DND-41 (cell line): ENCODE measurements around the gene PRRT1B.

Source experiments
- ATAC-seq: fragments of 200-7000 bp; cut with Tn5 transposase; 3 replicates; pipeline ENCODE4 v1.9.1; 2021; ENCODE audit warnings: low read depth; ENCODE audit not compliant: insufficient read depth
- DNase-seq: peaks from one replicate; pipeline ENCODE4 v3.0.0-alpha.2; 2020
- H2AFZ ChIP-seq: 2 replicates; pipeline ENCODE4 v1.6.0; 2012; ENCODE audit warnings: low read depth, low read length
- H3K27ac ChIP-seq: 2 replicates; pipeline ENCODE4 v1.5.1; 2012; ENCODE audit warnings: low read length, inconsistent platforms
- H3K27me3 ChIP-seq: fragments of 200-600 bp; sonication (generic); 2 replicates; pipeline ENCODE4 v1.6.0; 2012; ENCODE audit warnings: low read length, mild to moderate bottlenecking, inconsistent platforms; ENCODE audit not compliant: insufficient read depth, poor library complexity
- H3K36me3 ChIP-seq: 2 replicates; pipeline ENCODE4 v1.5.1; 2012; ENCODE audit warnings: low read length, inconsistent platforms; ENCODE audit not compliant: insufficient read depth
- H3K4me1 ChIP-seq: 2 replicates; pipeline ENCODE4 v1.5.1; 2012; ENCODE audit warnings: mild to moderate bottlenecking, low read length; ENCODE audit not compliant: insufficient read depth
- H3K4me2 ChIP-seq: 2 replicates; pipeline ENCODE4 v1.6.0; 2012; ENCODE audit warnings: mild to moderate bottlenecking, moderate library complexity, low read length, inconsistent platforms; ENCODE audit not compliant: insufficient read depth
- H3K4me3 ChIP-seq, 2 experiments: fragments of 200-600 bp in 1 of 2; shearing (Covaris generic) in 1 of 2; 2 replicates each; pipeline ENCODE4 v1.5.1; 2012 to 2016; ENCODE audit warnings: inconsistent platforms in 2 of 2, low read length in 2 of 2, mild to moderate bottlenecking in 2 of 2, low read depth in 1 of 2, moderate library complexity in 1 of 2
- H3K79me2 ChIP-seq: 2 replicates; pipeline ENCODE4 v1.6.0; 2012; ENCODE audit warnings: low read length, inconsistent platforms; ENCODE audit not compliant: insufficient read depth
- H3K9ac ChIP-seq: 2 replicates; pipeline ENCODE4 v1.6.0; 2012; ENCODE audit warnings: low read depth, mild to moderate bottlenecking, inconsistent platforms, low read length, moderate library complexity
- H3K9me3 ChIP-seq: 2 replicates; pipeline ENCODE4 v1.5.1; 2012; ENCODE audit warnings: low read length, moderate library complexity, mild to moderate bottlenecking, inconsistent platforms; ENCODE audit not compliant: insufficient read depth, severe bottlenecking
- H4K20me1 ChIP-seq: 2 replicates; pipeline ENCODE4 v1.6.0; 2012; ENCODE audit warnings: low read length; ENCODE audit not compliant: insufficient read depth
- CTCF ChIP-seq: IDR thresholded peaks from 2 replicates; pipeline ENCODE4 v1.5.1; 2012; ENCODE audit warnings: borderline replicate concordance, low read length, moderate library complexity, mild to moderate bottlenecking; ENCODE audit not compliant: poor library complexity, severe bottlenecking; ENCODE audit errors: extremely low read depth
- EZH2 ChIP-seq: IDR thresholded peaks from 3 replicates; pipeline ENCODE4 v1.6.1; 2012; ENCODE audit warnings: borderline replicate concordance, low read depth, mild to moderate bottlenecking, moderate library complexity, low read length, inconsistent platforms; ENCODE audit not compliant: severe bottlenecking

The PRRT1B gene

GRCh38 chr9:131565369-131565768 lies 20.0 kb downstream of the PRRT1B start:
- H2AFZ ChIP-seq = no peak overlapping the region
- H3K79me2 ChIP-seq = no peaks in the 10 kb centered on the region
- H3K27ac ChIP-seq = no peak overlapping the region
- TF ChIP-seq CTCF = no peak
- no peak for TF ChIP-seq EZH2
- H3K9ac ChIP-seq = no peak overlapping the region
- H3K4me2 ChIP-seq = no peak overlapping the region
- no peak overlapping the region for H3K4me3 ChIP-seq
- no peak for ATAC-seq
- no peak for DNase-seq
- no peaks in the 10 kb centered on the region for H3K9me3 ChIP-seq
- H3K36me3 ChIP-seq = no peaks in the 10 kb centered on the region
- H3K4me1 ChIP-seq = no peaks in the 10 kb centered on the region
- no peaks in the 10 kb centered on the region for H4K20me1 ChIP-seq
- no peaks in the 10 kb centered on the region for H3K27me3 ChIP-seq

GRCh38 chr9:131566158-131566557 lies 20.8 kb downstream of the PRRT1B start:
- no peaks in the 10 kb centered on the region for H3K4me1 ChIP-seq
- H3K9ac ChIP-seq = no peak overlapping the region
- no peak overlapping the region for H2AFZ ChIP-seq
- no peaks in the 10 kb centered on the region for H3K27me3 ChIP-seq
- no peak overlapping the region for H3K4me2 ChIP-seq
- TF ChIP-seq EZH2 = no peak
- TF ChIP-seq CTCF = no peak
- no peak for ATAC-seq
- H3K9me3 ChIP-seq = no peaks in the 10 kb centered on the region
- H3K36me3 ChIP-seq = no peaks in the 10 kb centered on the region
- H3K27ac ChIP-seq = no peak overlapping the region
- no peaks in the 10 kb centered on the region for H3K79me2 ChIP-seq
- no peaks in the 10 kb centered on the region for H4K20me1 ChIP-seq
- no peak for DNase-seq
- H3K4me3 ChIP-seq = no peak overlapping the region

DNA sequence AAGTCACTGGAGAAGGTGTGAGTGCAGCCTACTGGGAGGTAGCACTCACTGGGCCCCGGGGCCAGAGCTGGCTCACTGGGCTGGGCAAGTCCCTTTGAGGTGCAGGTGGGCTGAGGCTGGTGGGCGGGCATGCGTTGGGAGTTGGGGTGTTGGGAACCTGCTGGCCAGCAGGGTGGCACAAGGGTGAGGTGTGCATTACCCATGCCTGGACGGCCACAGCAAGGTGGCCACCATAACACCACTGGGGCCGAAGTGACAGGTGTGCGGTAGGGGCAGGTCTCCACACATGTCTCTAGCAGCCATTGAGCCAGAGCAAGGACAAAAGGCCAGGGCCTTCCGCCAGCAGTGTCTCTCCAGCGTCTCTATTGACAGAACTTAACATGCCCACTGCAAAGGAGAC lies 22.6 kb downstream of the PRRT1B start:
- Histone ChIP-seq H2AFZ (no peak overlapping the region), H4K20me1 (no peaks in the 10 kb centered on the region), H3K4me2 (no peak overlapping the region), H3K27me3 (no peaks in the 10 kb centered on the region), H3K9ac (no peak overlapping the region), H3K36me3 (no peaks in the 10 kb centered on the region), H3K9me3 (no peaks in the 10 kb centered on the region), H3K4me3 (no peak overlapping the region), H3K4me1 (no peaks in the 10 kb centered on the region), H3K79me2 (no peaks in the 10 kb centered on the region), H3K27ac (no peak overlapping the region)
- no peak for ATAC-seq
- DNase-seq = no peak
- TF ChIP-seq EZH2 = no peak
- TF ChIP-seq CTCF = no peak
